Skin of body (tissue), 2 donors: Measurements from ENCODE around the gene SYDE2. TPM values are rescaled to one million over a fixed set of nuclear protein-coding genes. Genes with fewer than 3 reads are reported as not detected.
"Not testable (repeated sequence)": the region's sequence is repeated elsewhere in the genome, so short reads cannot be mapped to it uniquely, and the experiment has no call there.

Source experiments
- DNase-seq: peaks from one replicate; lab custom pipeline; 2025; lab: John Stamatoyannopoulos, UW
- total RNA-seq: library from RNA; depleted of rRNA; stranded (reverse); fragments of >200 nt; gene quantifications from one replicate; pipeline ENCODE4 v1.2.3, GENCODE V29; 2014

The SYDE2 gene
- total RNA-seq, 1 donor from 2014 or later, result 22.0 TPM

DNA sequence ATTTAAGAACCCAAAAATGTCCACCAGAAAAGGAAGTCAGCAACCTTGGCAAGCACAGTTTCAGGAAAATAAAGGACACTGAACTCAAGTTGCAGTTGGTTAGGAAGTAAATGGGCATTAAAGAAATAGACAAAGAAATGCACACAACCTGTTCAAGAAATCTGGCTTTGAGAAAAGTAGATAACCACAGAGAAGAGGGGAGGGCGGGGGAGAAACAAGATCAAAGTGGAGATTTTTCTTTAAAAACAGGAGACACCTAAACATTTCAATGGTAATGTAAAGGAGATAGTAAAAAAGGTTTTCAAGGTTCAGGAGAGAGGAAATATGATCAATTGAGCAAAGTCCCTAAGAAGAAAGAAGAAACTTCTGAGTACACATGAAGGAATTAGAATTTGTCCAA, 29.1 kb downstream of the SYDE2 start:
- no peak for DNase-seq

DNA sequence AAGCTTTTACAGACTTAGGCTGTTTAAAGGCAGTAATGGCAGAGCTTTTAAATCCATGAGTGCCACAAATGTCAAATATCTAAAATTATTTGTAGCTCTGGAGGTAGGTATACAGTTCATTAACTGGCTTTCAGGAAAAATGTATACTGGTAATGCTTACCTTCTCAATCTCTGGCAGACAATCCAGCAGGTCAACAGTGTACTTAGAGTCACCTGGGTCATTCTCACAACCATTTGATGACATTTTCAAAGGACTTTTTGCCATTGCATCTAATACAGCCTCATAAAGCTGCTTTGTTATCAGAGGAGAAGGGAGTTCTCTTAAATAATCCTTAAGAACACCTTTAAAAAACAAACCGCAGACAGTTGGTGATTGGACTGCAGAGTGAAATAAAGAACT, 31.9 kb downstream of the SYDE2 start:
- DNase-seq, result no peak

DNA sequence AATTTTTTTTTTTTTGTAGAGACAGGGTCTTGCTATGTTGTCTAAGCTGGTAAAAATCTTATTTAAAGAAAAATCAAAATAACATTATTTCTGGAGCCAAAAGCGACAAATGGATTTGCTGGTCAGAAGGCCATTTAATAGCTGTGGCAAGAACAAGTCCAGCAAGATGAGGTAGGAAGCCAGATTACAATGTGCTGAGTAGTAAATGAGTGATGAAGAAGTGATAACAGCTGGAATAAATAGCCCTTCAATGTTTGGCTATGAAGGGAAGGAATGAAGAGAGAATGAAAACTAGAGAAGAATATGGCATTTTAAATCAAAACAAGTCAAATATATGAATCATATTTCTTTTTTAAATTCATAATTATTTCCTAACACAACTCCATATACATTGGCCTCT, 34.5 kb downstream of the SYDE2 start:
- no peak for DNase-seq

DNA sequence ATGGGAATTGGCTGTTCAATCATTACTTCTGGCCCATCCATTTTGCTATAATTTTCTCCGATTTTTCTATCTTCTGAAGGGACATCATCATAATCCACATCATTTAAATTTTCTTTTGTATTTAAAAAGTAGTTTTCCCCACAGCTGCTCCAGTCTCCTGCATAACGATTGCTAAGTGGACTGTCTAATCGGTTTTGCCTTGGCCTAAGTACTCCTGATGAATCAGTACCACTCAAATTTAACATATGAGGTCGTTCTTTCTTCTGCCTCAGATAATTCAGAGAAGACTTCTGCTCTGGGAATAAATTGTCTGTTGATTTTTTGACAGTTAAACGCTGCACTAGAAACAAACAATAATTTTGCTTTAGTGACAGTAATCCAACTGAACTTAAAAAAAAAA, 41.9 kb downstream of the SYDE2 start:
- DNase-seq, result no peak

DNA sequence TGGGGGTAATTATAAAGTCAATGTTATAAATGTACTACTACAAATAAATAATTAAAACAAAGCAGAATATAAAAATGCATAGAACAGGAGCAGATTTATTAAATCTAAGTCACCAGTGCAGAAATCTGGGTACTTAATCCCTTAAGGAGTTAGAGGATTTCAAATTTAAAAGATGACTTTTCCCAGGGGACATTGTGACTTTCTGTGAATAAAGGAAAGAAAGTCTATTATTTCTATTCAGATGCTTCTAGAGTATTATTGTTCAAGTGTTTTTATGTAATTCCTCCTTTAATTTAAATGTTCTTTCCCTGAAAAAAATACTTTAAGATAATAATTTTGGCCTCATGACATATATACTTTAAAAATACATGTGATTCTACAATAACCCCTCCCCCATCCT, 43.4 kb downstream of the SYDE2 start:
- DNase-seq, result no peak

DNA sequence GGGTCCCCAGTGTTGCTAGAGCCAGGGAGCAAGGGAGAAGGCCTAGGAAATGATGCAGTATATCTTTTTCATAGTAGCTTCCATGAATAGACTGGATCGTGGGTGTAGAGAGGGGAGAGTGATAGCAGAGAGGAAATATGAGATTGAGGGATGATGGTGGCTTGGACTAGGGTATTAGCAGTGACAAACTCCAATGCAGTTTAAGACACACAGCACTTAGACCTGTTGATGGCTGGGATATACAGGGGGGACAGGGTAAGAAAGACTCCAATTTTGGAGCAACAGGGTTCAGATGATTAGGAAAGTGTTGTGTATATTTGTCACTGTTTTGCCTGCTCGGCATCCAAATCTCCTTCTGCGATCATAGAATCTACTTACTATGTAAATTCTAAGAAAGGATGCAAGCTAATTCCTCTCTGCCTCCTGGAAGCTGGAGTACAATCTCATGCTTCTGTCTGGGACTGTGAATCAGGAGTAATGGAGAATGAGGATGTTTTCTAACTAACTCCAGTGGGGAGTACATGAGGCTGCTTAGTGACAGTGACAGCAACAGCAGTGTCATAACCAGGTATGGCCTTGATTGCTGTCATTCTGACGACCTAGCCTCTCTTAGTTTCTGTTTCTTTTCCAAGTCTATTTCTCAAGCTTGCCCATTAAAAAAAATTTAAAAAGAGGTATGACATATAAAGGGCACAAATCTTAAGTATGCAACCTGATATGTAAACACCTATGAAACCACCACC, 47.5 kb downstream of the SYDE2 start:
- no peak for DNase-seq

DNA sequence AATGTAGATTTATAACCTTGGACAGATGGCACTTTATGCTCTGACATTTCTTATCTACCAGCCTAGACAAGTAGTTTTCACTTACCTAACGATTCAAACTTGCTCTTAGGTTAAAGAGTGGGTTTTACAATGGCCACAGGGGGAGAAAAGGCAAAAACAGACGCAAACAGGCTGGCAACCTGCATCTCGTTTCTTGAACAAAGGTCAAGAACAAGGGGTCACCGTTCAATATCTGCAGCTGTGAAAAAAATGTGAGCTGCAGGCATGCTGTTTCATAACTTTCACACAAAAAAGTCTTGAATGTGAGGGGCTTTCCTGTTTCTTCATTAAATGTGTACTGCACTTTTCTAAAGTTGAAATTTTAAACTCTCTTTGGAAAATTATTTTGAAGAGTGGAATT, 49.4 kb downstream of the SYDE2 start:
- DNase-seq, result no peak

DNA sequence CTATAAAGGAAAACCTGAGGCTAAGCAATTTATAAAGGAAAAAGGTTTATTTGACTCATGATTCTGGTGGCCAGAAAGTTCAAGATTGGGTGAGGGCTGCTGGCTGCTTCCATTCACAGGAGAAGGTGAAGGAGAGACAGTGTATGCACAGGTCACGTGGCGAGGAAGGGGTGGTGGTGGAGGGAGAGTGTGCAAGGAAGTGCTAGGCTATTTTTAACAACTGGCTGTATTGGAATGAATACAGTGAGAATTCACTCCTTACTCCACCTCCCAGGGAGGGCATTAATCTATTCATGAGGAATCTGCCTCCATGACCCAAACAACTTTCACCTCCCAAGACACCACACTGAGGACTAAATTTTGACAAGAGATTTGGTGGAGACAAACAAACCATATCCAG, 51.0 kb downstream of the SYDE2 start:
- no peak for DNase-seq

DNA sequence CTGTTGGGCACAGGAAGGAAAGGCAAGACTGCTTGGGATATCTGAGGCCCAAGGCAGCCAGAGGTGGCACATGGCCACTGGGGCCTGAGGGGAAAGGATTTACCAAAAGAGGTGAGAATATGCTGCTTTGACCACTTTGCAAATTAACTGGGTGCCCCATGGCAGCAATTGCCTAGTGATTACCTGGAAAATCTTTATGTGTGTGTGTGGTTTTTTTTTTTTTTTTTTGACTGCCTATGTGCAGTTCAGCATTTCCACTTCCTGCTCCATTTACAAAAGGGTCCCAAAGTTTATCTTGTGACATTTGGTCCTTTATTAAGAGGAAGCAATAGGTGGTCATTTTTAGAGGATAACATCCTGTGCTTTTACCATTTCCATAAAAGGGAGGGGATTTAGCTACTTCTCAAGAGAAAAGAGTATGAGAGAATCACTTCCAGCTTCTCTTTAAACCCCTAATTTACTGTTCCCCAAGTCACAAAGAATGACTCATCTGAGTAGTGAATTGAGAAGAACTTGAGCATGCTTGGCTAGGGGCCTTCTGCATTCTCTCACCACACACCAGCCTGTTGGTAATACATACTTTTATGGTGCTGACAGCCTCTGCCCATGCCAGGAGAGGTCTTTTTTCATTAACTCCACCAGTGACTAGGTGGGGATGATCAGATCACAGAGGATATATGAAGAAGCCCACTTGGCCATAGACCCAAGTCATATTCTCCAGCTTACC, 52.1 kb downstream of the SYDE2 start:
- DNase-seq, result no peak

DNA sequence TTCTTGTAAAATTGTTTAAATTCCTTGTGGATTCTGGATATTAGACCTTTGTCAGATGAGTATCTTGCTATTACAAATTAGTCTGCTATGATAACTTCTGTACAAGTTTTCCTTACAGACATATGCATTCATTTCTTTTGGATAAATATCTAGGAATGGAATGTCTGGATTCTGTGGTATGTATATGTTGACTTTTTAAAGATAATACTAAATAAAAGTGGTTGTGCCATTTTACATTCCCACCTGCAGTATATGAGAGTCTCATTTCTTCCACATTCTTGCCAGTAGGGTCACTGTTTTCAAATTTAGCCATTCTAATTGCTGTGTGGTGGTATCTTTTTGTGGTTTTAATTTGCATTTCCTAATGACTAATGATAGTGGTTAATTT, 53.9 kb downstream of the SYDE2 start:
- DNase-seq, result no peak

DNA sequence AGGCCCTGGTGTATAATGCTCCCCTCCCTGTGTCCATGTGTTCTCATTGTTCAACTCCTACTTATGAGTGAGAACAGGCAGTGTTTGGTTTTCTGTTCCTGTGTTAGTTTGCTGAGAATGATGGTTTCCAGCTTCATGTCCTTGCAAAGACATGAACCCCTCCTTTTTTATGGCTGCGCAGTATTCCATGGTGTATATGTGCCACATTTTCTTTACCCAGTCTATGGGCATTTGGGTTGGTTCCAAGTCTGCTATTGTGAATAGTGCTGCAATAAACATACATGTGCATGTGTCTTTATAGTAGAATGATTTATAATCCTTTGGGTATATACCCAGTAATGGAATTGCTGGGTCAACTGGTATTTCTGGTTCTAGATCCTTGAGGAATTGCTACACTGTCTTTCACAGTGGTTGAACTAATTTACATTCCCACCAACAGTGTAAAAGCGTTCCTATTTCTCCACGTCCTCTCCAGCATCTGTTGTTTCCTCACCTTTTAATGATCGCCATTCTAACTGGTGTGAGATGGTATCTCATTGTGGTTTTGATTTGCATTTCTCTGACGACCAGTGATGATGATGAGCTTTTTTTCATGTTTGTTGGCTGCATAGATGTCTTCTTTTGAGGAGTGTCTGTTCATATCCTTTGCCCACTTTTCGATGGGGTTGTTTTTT, 54.4 kb downstream of the SYDE2 start:
- not testable (repeated sequence) for DNase-seq

DNA sequence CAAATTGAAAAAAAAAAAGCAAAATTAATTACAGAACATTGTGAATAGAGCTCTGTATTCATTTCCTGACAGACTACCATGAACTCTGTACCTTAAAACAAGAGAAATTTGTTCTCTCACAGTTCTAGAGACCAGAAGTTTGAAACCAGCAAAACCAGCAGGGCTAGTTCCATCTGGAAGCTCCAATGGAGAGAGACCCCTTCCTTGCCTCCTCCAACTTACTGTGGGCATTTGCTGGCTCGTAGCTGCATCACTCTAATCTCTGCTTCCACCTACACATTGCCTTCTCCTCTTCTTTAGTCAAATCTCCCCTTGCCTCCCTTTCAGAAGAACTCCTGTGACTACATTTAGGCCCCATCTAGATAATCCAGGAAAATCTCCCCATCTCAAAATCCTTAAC, 56.5 kb downstream of the SYDE2 start:
- no peak for DNase-seq

DNA sequence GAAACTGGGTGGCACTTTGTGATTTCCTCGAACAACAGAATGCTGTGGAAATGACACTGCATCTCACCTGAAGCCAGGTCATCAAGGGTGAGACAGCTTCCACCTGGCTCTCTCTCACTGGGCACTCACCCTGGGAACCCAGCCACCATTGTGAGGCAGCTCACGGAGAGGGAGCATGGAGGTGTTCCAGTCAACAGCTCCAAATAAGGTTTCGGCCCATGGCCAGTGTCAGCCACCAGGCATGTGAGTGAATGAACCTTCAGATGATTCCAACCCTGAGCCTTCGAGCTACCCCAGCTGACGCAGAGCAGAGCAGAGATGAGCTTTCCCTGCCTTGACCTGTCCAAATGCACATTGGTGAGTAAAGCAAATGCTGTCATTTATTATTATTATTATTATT, 58.1 kb downstream of the SYDE2 start:
- DNase-seq, result no peak

DNA sequence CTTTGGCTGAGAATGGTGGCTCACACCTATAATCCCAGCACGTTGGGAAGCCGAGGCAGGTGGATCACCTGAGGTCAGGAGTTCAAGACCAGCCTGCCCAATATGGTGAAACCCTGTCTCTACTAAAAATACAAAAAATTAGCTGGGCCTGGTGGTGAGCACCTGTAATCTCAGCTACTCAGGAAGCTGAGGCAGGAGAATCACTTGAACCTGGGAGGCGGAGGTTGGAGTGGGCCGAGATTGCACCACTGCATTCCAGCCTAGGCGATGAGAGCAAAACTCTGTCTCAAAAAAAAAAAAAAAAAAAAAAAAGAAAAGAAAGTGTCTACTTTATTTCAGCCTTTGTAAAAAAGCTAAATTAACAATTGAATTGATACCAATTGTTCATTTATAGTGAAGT, 62.4 kb downstream of the SYDE2 start:
- DNase-seq, result not testable (repeated sequence)

DNA sequence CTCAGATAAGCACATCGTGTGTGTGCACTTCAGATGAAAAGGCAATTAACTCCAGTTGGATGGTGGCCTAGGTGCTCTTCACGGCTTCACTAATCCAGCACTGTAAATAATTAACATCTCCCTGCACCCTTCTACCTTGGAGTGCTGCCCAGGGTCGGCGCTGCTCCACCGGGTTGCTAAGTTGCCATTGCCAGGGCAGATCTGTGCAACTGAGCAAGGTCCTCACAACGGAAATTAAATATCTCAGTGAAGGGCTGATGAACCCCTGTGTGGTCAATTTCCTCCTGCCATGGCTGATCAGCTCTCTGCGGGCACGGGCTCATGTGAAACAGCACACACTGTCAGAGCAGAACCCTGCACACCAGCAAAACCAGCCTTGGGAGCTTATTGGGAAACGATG, 63.2 kb downstream of the SYDE2 start:
- DNase-seq, result no peak

DNA sequence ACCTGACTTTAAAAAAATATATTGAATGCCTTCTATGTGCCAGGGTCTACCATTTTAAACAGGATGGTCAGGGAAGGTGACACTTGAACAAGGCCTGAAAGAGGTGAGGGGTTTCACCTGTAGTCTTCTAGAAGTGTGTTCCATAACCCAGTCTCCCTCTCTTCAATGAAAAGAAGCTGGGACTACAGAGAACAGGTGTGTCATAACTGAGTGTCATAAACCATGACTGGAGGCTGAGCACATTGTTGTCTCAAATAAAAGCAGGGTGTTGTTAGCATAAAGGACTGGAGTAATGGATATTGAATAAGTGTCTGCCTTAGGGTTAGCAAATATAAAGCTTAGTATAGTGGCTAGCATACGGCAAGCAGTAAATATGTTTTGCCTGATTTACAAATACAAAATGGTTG, 65.4 kb downstream of the SYDE2 start:
- DNase-seq, result no peak

DNA sequence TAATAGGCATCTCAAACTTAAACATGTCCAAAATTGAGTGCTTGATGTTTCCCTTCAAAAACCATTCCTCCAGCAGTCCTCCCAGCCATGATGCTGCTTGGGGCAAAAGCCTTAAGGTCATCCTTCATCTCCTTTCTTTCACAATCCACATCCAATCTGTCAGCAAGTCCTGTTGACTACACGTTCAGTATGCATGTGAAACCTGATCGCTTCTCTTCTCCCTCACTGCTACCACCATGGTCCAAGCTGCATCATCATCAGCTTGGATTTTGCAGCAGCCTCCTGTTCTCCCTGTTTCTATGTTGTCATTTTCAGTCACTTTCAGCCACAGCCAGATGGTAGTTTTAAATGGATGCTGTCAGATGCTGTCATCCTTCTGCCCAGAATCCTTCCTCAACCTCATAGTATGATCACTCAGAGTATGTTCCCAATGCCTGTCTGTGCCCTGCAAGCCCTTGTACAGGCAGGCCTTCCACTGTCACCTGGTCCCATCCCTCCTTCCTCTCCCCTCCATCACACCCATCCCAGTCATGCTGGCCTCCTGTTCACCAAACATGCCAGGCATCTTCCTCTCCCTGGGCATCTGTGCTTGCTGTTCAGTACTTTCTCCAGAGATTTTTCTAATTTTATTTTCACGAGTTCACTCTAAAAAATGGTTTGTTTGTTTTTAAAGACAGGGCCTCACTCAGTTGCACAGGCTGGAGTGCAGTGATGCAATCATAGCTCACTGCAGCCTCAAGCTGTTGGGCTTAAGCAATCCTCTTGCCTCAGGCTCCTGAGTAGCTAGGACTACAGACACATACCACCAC, 66.0 kb downstream of the SYDE2 start:
- no peak for DNase-seq

DNA sequence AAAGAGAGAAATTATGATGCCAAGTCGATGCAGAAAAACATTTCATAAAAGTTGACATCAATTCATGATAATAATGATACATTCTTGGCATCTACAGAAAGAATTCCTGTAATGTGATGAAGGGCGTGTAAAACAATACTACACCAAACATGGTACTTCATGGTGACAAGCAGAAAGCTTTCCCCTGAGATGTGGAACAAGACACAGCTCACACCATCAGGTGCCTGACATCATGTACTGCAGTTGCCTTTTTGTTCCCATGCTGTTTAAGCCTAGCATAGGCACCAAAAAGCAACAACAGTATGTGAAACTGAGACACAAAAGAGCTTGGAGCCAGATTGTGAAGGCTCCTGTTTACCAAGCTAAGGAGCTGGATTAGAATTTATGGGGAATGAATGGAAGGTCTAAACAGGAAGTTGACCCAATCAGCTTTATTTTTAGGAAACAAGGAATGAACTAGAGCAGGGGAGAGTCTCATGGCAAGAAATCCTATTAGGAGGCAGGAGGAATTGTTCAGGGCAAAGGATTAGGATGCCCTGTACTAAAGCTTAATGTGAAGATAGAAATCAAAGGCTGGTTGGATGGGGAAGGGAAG, 67.2 kb downstream of the SYDE2 start:
- DNase-seq, result no peak

DNA sequence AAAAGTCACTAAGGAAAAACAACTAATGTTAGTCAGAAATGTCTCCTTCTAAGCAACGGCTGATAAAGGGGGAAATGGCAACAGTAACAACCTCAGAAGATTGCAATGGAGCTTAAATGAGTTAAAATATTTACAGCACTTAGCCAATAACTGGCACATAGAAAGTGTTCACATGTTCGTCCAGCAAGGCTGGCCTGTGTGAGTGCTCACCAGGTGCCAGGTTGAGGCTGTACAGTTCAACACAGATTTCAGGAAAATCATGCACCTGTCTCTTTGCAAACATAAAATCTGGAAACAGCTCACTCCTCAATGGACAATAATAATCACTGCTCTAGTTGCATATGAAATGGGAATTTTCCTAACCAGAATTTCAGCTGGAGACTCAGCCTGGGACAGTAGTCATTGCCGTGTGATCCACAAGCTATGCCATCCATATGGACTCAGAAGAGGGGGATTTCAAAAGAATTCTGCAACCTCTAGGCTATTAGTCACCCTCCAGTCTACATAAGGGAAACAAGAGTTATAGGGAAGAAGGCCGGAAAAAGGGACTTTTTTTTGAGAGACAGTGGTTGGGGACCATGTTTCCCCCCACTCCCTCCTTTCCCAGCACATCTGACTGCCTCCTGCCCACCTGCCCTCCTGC, 68.6 kb downstream of the SYDE2 start:
- DNase-seq, result no peak

DNA sequence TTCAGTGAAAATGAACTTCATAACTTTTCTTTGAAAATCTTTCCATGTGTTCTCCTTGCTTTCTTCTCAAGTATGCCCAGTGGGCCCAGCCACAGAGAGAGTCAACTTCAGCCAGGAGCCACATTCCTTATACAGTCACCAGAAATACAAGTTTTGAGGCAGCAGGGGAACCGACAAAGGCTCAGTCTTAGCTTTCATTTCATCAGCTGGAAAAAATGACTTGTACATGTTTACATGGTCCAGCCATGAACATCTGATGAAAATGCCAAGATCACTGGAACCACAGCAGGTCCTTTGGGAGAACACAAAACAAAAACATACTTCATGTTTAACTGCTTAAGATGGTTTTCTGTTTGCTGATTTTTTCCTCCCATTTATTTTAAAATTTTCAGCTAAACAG, 72.5 kb downstream of the SYDE2 start:
- peak; percentile 76 for DNase-seq

DNA sequence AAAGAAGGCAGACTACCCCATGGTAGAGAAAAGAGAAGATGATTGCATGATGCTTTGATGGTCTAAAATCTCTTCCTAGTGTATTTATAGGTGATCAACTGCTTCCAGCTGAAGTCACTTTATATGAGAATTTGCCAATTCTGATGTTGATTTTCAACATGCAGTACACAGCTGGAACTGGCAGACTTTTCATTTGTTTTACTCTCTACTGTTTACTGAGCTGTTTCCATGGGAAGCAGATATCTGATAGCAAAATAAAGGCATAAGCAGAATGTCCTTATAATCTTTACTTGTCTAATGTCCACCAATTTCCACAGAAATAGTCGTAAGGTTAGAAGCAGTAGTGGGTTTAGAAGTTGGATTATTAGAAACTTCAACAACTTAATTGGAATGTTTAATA, 74.9 kb downstream of the SYDE2 start:
- DNase-seq, result peak; percentile 74
